CD14-positive monocyte (primary cell): Measurements from ENCODE around the gene ITSN1. TPM values are rescaled to one million over a fixed set of nuclear protein-coding genes. Genes with fewer than 3 reads are reported as not detected.

Experiments
- DNase-seq, 3 donors: peaks; one replicate each; pipeline ENCODE4 v3.0.0-alpha.2; 2011 to 2022
- H2AFZ ChIP-seq: 2 replicates; pipeline ENCODE4 v1.6.0; 2012; ENCODE audit warnings: mild to moderate bottlenecking, low read depth, low read length, inconsistent platforms; ENCODE audit not compliant: insufficient read depth, poor library complexity, severe bottlenecking
- H3K27ac ChIP-seq, 2 donors: 1 replicate in 1 of 2; 2 replicates in 1 of 2; pipeline ENCODE4 v1.5.1; 2012 to 2013; ENCODE audit warnings: low read length in 2 of 2, control low read depth in 1 of 2, inconsistent platforms in 1 of 2, low read depth in 1 of 2, mild to moderate bottlenecking in 1 of 2
- H3K27me3 ChIP-seq, 2 donors: one replicate each; pipeline versions ENCODE4 v1.6.0 to v1.6.1; 2011 to 2013; ENCODE audit warnings: low read length in 2 of 2; ENCODE audit not compliant: control insufficient read depth in 2 of 2, insufficient read depth in 2 of 2
- H3K36me3 ChIP-seq, 2 donors: replicated peaks in 1 of 2; 1 replicate in 1 of 2; 2 replicates in 1 of 2; pipeline versions ENCODE4 v1.5.1 to v1.6.1; 2012 to 2013; ENCODE audit warnings: low read length in 2 of 2, control low read depth in 1 of 2, inconsistent platforms in 1 of 2, mild to moderate bottlenecking in 1 of 2; ENCODE audit not compliant: insufficient read depth in 2 of 2, control insufficient read depth in 1 of 2
- H3K4me1 ChIP-seq, 2 donors: 1 replicate in 1 of 2; 2 replicates in 1 of 2; pipeline versions ENCODE4 v1.5.1 to v1.6.1; 2012 to 2013; ENCODE audit warnings: low read length in 2 of 2, control low read depth in 1 of 2, inconsistent platforms in 1 of 2, mild to moderate bottlenecking in 1 of 2, moderate library complexity in 1 of 2; ENCODE audit not compliant: insufficient read depth in 2 of 2, control insufficient read depth in 1 of 2
- H3K4me2 ChIP-seq: replicated peaks from 2 replicates; pipeline ENCODE3; 2012; ENCODE audit warnings: low read length, moderate library complexity, mild to moderate bottlenecking; ENCODE audit not compliant: poor library complexity, severe bottlenecking; ENCODE audit errors: extremely low read depth
- H3K4me3 ChIP-seq, 3 experiments: fragments of 200-600 bp in 1 of 3; sonication (generic) in 1 of 3; replicated peaks in 1 of 3; 1 replicate in 2 of 3; 2 replicates in 1 of 3; pipeline ENCODE4 v1.5.1; 2011 to 2013; ENCODE audit warnings: low read length in 3 of 3, mild to moderate bottlenecking in 3 of 3, control low read depth in 2 of 3, low read depth in 2 of 3, inconsistent platforms in 1 of 3, moderate library complexity in 1 of 3
- H3K79me2 ChIP-seq: 2 replicates; pipeline ENCODE4 v1.6.0; 2012; ENCODE audit warnings: mild to moderate bottlenecking, control low read depth, inconsistent platforms, low read length, moderate library complexity; ENCODE audit not compliant: insufficient read depth
- H3K9ac ChIP-seq: 2 replicates; pipeline ENCODE4 v1.6.0; 2017; ENCODE audit warnings: low read length, mild to moderate bottlenecking; ENCODE audit not compliant: insufficient read depth, poor library complexity, severe bottlenecking
- H3K9me3 ChIP-seq, 2 donors: replicated peaks in 1 of 2; 1 replicate in 1 of 2; 2 replicates in 1 of 2; pipeline versions ENCODE4 v1.5.1 to v1.6.1; 2012 to 2013; ENCODE audit warnings: low read length in 2 of 2, control low read depth in 1 of 2; ENCODE audit not compliant: control insufficient read depth in 1 of 2, insufficient read depth in 1 of 2
- H4K20me1 ChIP-seq: 2 replicates; pipeline ENCODE4 v1.6.0; 2012; ENCODE audit warnings: mild to moderate bottlenecking, low read length, control low read depth, moderate library complexity; ENCODE audit not compliant: insufficient read depth
- H3K27ac Mint-ChIP-seq, 7 donors: one replicate each; pipeline ENCODE4 v1.8.0; 2020; ENCODE audit warnings: mild to moderate bottlenecking in 7 of 7, mixed read lengths in 7 of 7, moderate library complexity in 6 of 7, inconsistent platforms in 2 of 7
- H3K27me3 Mint-ChIP-seq, 3 donors: one replicate each; pipeline ENCODE4 v1.8.0; 2021 to 2022; ENCODE audit warnings: low read depth in 3 of 3, mild to moderate bottlenecking in 3 of 3, mixed read lengths in 3 of 3, moderate library complexity in 3 of 3, inconsistent platforms in 1 of 3
- H3K36me3 Mint-ChIP-seq, 2 donors: one replicate each; pipeline ENCODE4 v1.8.0; 2020; ENCODE audit warnings: mixed read lengths in 2 of 2, inconsistent platforms in 1 of 2, mild to moderate bottlenecking in 1 of 2
- H3K4me1 Mint-ChIP-seq: one replicate; pipeline ENCODE4 v1.8.0; 2020; ENCODE audit warnings: mild to moderate bottlenecking, mixed read lengths
- H3K4me3 Mint-ChIP-seq, 2 donors: one replicate each; pipeline ENCODE4 v1.8.0; 2020; ENCODE audit warnings: mild to moderate bottlenecking in 2 of 2, mixed read lengths in 2 of 2, moderate library complexity in 1 of 2
- H3K9me3 Mint-ChIP-seq, 7 donors: one replicate each; pipeline ENCODE4 v1.8.0; 2020 to 2022; ENCODE audit warnings: mixed read lengths in 7 of 7, mild to moderate bottlenecking in 6 of 7, moderate library complexity in 6 of 7, inconsistent platforms in 2 of 7
- CTCF ChIP-seq: fragments of 200-600 bp; IDR thresholded peaks from one replicate; pipeline ENCODE4 v1.8.0; 2022; ENCODE audit warnings: antibody characterized with exemption, mild to moderate bottlenecking
- WGBS: methylation state at CpG from one replicate; pipeline ENCODE4 v1.1.5; 2013; ENCODE audit warnings: missing lambda C conversion rate; ENCODE audit not compliant: insufficient coverage; 5-methylcytosine and 5-hydroxymethylcytosine counted together
- intact Hi-C, 2 donors: fragments of 100-400 bp; cut with micrococcal nuclease; formaldehyde crosslinking; loops; one replicate each; pipeline versions ENCODE4 v1.15.0 to v1.15.1; 2023
- polyA plus RNA-seq, 3 donors: library from polyadenylated mRNA; depleted of rRNA in 1 of 3; unstranded in 2 of 3; stranded (reverse) in 1 of 3; fragments of 300-500 nt in 2 of 3; fragments of >200 nt in 1 of 3; fragmentation: Illumina TruSeq in 2 of 3; gene quantifications; 1 replicate in 2 of 3; 2 replicates in 1 of 3; pipeline ENCODE4 v1.2.3, GENCODE V29; 2012 to 2021

ITSN1 gene
- polyA plus RNA-seq, 3 donors = 4.7 to 10.3 (median 5.1) TPM

GRCh38 chr21:33767960-33768359 is 125.7 kb downstream of the ITSN1 start:
- Mint-ChIP-seq H3K27me3 (peaks cover 0 to 2% (median 0%) of the 10 kb centered on the region in 3 donors), H3K9me3 (peaks cover 0 to 9% (median 3%) of the 10 kb centered on the region in 7 donors), H3K27ac (no peak overlapping the region), H3K36me3 (peaks cover 58 to 61% of the 10 kb centered on the region in 2 donors), H3K4me1 (no peaks in the 10 kb centered on the region), H3K4me3 (no peak overlapping the region)
- DNase-seq = no peak
- no CpG with 5 or more reads among the region's 2 CpGs for WGBS
- Histone ChIP-seq H3K4me1 (no peaks in the 10 kb centered on the region), H3K79me2 (no peaks in the 10 kb centered on the region), H2AFZ (no peak overlapping the region), H3K4me2 (no peak overlapping the region), H3K9ac (no peak overlapping the region), H4K20me1 (no peaks in the 10 kb centered on the region), H3K9me3 (no peaks in the 10 kb centered on the region), H3K36me3 (peaks cover 24 to 36% of the 10 kb centered on the region in 2 donors), H3K27ac (no peak overlapping the region), H3K27me3 (no peaks in the 10 kb centered on the region), H3K4me3 (no peak overlapping the region)
- intact Hi-C loops = no loop called here
- no peak for TF ChIP-seq CTCF

GRCh38 chr21:33769057-33769456 is 126.8 kb downstream of the ITSN1 start:
- H3K4me1 Mint-ChIP-seq = peaks cover 1% of the 10 kb centered on the region
- Histone ChIP-seq H3K4me2 (no peak overlapping the region), H2AFZ (no peak overlapping the region), H4K20me1 (no peaks in the 10 kb centered on the region), H3K4me3 (no peak overlapping the region), H3K79me2 (no peaks in the 10 kb centered on the region), H3K9me3 (no peaks in the 10 kb centered on the region), H3K27me3 (no peaks in the 10 kb centered on the region), H3K4me1 (no peaks in the 10 kb centered on the region), H3K27ac (no peak overlapping the region), H3K36me3 (peaks cover 24 to 36% of the 10 kb centered on the region in 2 donors), H3K9ac (no peak overlapping the region)
- no peak for TF ChIP-seq CTCF
- H3K4me3 Mint-ChIP-seq = no peak overlapping the region
- DNase-seq = no peak
- no CpG with 5 or more reads among the region's 1 CpG for WGBS
- H3K9me3 Mint-ChIP-seq = peaks cover 0 to 9% (median 3%) of the 10 kb centered on the region in 7 donors
- H3K27ac Mint-ChIP-seq = no peak overlapping the region
- peaks cover 0 to 2% (median 0%) of the 10 kb centered on the region in 3 donors for H3K27me3 Mint-ChIP-seq
- H3K36me3 Mint-ChIP-seq = peaks cover 54 to 57% of the 10 kb centered on the region in 2 donors
- intact Hi-C loops = no loop called here
